ENCODE measurements around the gene YARS2. TPM values are rescaled to one million over a fixed set of nuclear protein-coding genes. Genes with fewer than 3 reads are reported as not detected.
"Not testable (repeated sequence)": the region's sequence is repeated elsewhere in the genome, so short reads cannot be mapped to it uniquely, and the experiment has no call there.

Gene YARS2
- polyA plus RNA-seq, 1 experiment: 27.3 TPM

- ChIA-PET POLR2A (no interaction called here), CTCF (interaction anchor here (1.4 to 2.7 kb wide), 2 partner anchors 46 to 343 kb away, joined by 4 to 9 read pairs; partner anchors contain the start of gene YARS2)
- Histone ChIP-seq H3K9me3 (ENCODE audit: control insufficient read depth, insufficient read depth, low read length) (no peaks in the 10 kb centered on the region), H3K4me3 (ENCODE audit: low read depth, low read length) (no peak overlapping the region), H3K27me3 (ENCODE audit: control insufficient read depth, insufficient read depth, low read length) (no peaks in the 10 kb centered on the region), H3K27ac (ENCODE audit: low read depth, low read length) (no peak overlapping the region)
- DNase-seq (ENCODE audit: low read depth, low spot score): no peak
- no peak for TF ChIP-seq CTCF (IDR thresholded peaks at IDR 0.05; ENCODE audit: low read depth, low read length)
Observed at GRCh38 chr12:32708926-32709325, 46.8 kb downstream of the YARS2 start.

DNA sequence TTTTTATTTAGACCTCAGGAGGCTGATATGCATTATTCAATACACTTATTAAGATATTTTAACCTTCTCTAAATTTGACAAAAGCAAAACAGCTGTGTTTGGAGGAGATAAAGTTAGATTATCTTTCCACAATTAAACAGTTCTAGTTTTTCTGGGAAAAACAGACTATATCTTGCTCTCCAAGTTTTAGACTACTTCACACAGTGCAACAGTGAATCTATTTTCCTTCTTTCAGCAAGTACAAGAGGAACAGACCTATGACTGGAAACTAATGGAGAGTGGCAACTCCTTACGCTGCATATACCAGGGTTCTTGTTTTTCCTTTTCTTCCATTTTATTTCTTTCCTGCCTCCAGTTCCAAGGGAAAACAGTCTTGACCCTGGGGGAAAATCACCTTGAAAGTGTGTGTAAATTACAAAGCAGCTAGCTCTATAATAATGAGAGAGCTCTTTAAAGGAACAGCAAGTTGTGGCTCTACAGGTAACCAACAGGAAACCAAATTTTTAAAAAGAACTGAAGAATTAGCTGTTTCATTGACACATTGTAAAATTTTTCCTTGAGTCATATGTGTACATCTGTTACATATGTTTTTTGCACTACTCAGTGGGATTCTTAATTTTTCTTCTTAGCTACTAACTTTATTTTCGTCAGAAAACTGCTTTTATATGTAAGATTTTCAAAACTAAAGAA, 49.2 kb downstream of the YARS2 start:
- ChIA-PET CTCF (interaction anchor here (2.7 kb wide), 1 partner anchor 49 kb away, joined by 9 read pairs; the partner anchor contains the start of gene YARS2), POLR2A (interaction anchor here (0.7 kb wide), 1 partner anchor 34 kb away, joined by 3 read pairs; no protein-coding TSS in a partner anchor)

DNA sequence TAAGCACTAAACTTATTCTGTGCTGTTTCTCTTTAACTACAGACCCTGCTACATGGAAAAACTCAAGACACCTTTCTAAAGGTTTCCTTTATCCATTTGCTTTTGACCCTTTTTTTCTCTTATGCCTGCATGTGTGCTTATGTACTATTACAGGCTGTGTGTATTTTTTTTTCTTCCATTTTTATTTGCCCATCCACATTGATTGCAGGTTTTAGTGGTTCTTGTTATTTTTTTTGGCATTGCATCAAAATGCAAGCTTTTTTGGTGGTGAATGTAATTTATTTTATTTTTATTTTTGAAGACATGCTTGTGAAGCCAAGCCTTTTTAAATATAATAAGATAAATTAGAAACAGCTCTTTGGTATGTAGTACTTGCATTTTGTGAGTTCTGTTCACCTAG, 49.9 kb downstream of the YARS2 start:
- no peaks in the 10 kb centered on the region for H3K9me3 ChIP-seq (ENCODE audit: control insufficient read depth, insufficient read depth, low read length)
- POLR2A ChIA-PET: no interaction called here
- H3K27ac ChIP-seq (ENCODE audit: low read depth, low read length): no peak overlapping the region
- no peaks in the 10 kb centered on the region for H3K27me3 ChIP-seq (ENCODE audit: control insufficient read depth, insufficient read depth, low read length)
- no peak for DNase-seq (ENCODE audit: low read depth, low spot score)
- CTCF ChIA-PET: no interaction called here
- H3K4me3 ChIP-seq (ENCODE audit: low read depth, low read length): no peak overlapping the region
- TF ChIP-seq CTCF (IDR thresholded peaks at IDR 0.05; ENCODE audit: low read depth, low read length): no peak

More for the DNA sequence above, 49.2 kb downstream of the YARS2 start:
- no peak for TF ChIP-seq CTCF (IDR thresholded peaks at IDR 0.05; ENCODE audit: low read depth, low read length)
- no peak overlapping the region for H3K4me3 ChIP-seq (ENCODE audit: low read depth, low read length)
- no peaks in the 10 kb centered on the region for H3K9me3 ChIP-seq (ENCODE audit: control insufficient read depth, insufficient read depth, low read length)
- H3K27ac ChIP-seq (ENCODE audit: low read depth, low read length): no peak overlapping the region
- DNase-seq (ENCODE audit: low read depth, low spot score): no peak
- no peaks in the 10 kb centered on the region for H3K27me3 ChIP-seq (ENCODE audit: control insufficient read depth, insufficient read depth, low read length)

DNA sequence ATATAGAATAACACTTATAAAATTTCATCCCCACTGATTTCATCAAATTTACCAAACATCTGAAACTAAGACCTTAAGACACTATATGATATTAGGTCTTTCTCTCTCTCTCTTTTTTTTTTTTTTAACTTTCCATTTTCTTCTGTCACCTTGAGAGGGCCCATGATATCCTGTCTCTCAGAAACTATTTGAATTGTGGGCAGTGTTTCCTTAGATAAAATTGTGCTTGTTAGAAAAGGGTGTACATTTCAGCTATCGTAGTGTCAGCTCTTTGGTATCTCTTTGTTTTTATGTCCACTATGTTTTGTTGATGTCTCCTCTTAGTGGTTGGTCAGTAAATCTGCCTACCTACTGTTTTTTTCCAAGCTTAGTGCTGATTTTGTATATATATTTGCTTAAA, 52.8 kb downstream of the YARS2 start:
- H3K27me3 ChIP-seq (ENCODE audit: control insufficient read depth, insufficient read depth, low read length): no peaks in the 10 kb centered on the region
- TF ChIP-seq CTCF (IDR thresholded peaks at IDR 0.05; ENCODE audit: low read depth, low read length): no peak
- H3K9me3 ChIP-seq (ENCODE audit: control insufficient read depth, insufficient read depth, low read length): no peaks in the 10 kb centered on the region
- no peak overlapping the region for H3K4me3 ChIP-seq (ENCODE audit: low read depth, low read length)
- DNase-seq (ENCODE audit: low read depth, low spot score): no peak
- POLR2A ChIA-PET: no interaction called here
- no peak overlapping the region for H3K27ac ChIP-seq (ENCODE audit: low read depth, low read length)
- CTCF ChIA-PET: interaction anchor here (0.8 to 1.1 kb wide), 6 partner anchors 45 to 643 kb away, joined by 3 to 7 read pairs (median 3); no protein-coding TSS in a partner anchor

GRCh38 chr12:32702473-32702872, 53.2 kb downstream of the YARS2 start:
- ChIA-PET CTCF (interaction anchor here (0.8 to 1.1 kb wide), 5 partner anchors 45 to 642 kb away, joined by 3 to 7 read pairs (median 3); no protein-coding TSS in a partner anchor), POLR2A (no interaction called here)
- H3K27me3 ChIP-seq (ENCODE audit: control insufficient read depth, insufficient read depth, low read length): no peaks in the 10 kb centered on the region
- no peak for TF ChIP-seq CTCF (IDR thresholded peaks at IDR 0.05; ENCODE audit: low read depth, low read length)
- H3K9me3 ChIP-seq (ENCODE audit: control insufficient read depth, insufficient read depth, low read length): no peaks in the 10 kb centered on the region
- H3K4me3 ChIP-seq (ENCODE audit: low read depth, low read length): no peak overlapping the region
- DNase-seq (ENCODE audit: low read depth, low spot score): no peak
- H3K27ac ChIP-seq (ENCODE audit: low read depth, low read length): no peak overlapping the region

GRCh38 chr12:32699437-32699836, 56.3 kb downstream of the YARS2 start:
- H3K27me3 ChIP-seq (ENCODE audit: control insufficient read depth, insufficient read depth, low read length); DNase-seq (ENCODE audit: low read depth, low spot score); H3K4me3 ChIP-seq (ENCODE audit: low read depth, low read length); H3K27ac ChIP-seq (ENCODE audit: low read depth, low read length); POLR2A ChIA-PET; H3K9me3 ChIP-seq (ENCODE audit: control insufficient read depth, insufficient read depth, low read length): not testable (repeated sequence)
- CTCF ChIA-PET: interaction anchor here (0.7 kb wide), 1 partner anchor 1427 kb away, joined by 3 read pairs; no protein-coding TSS in a partner anchor

Data from AG04450 (cell line).